GM12874 (cell line): Measurements from ENCODE around the gene PKP4.

ENCODE experiments used
- CTCF ChIP-seq: IDR thresholded peaks from 2 replicates; pipeline ENCODE4 v1.5.1; 2011; ENCODE audit warnings: low read depth, mild to moderate bottlenecking, control low read depth, low read length, moderate library complexity; ENCODE audit not compliant: insufficient read depth

Gene PKP4

GRCh38 chr2:158665536-158666302 is 209.0 kb downstream of the PKP4 start:
- TF ChIP-seq CTCF: no peak

- TF ChIP-seq CTCF: no peak
Measured at GRCh38 chr2:158666969-158667368, 210.2 kb downstream of the PKP4 start.

GRCh38 chr2:158667586-158667985 is 210.8 kb downstream of the PKP4 start:
- no peak for TF ChIP-seq CTCF

GRCh38 chr2:158668001-158668765 is 211.4 kb downstream of the PKP4 start:
- TF ChIP-seq CTCF: no peak

GRCh38 chr2:158670292-158670691 is 213.5 kb downstream of the PKP4 start:
- no peak for TF ChIP-seq CTCF

GRCh38 chr2:158671360-158672245 is 214.9 kb downstream of the PKP4 start:
- no peak for TF ChIP-seq CTCF

- no peak for TF ChIP-seq CTCF
Measured at GRCh38 chr2:158676295-158676694, 219.5 kb downstream of the PKP4 start.
